ENCODE results near the gene GUCY2F.

The GUCY2F gene

GRCh38 chrX:109392895-109393294 lies 89.0 kb downstream of the GUCY2F start:
- no peak for DNase-seq

- DNase-seq, result no peak
Measured at GRCh38 chrX:109390556-109390955, 91.3 kb downstream of the GUCY2F start.

GRCh38 chrX:109389917-109390316 lies 92.0 kb downstream of the GUCY2F start:
- DNase-seq, result no peak

- no peak for DNase-seq
Measured at GRCh38 chrX:109384699-109385098, 97.2 kb downstream of the GUCY2F start.

GRCh38 chrX:109382332-109382731 lies 99.6 kb downstream of the GUCY2F start:
- no peak for DNase-seq

GRCh38 chrX:109378281-109378680 lies 103.6 kb downstream of the GUCY2F start:
- no peak for DNase-seq

- no peak for DNase-seq
Measured at GRCh38 chrX:109374262-109374960, 107.5 kb downstream of the GUCY2F start.

- DNase-seq, result no peak
Measured at GRCh38 chrX:109373468-109373867, 108.4 kb downstream of the GUCY2F start.

- no peak for DNase-seq
Measured at GRCh38 chrX:109372716-109373115, 109.2 kb downstream of the GUCY2F start.

- no peak for DNase-seq
Measured at GRCh38 chrX:109372291-109372690, 109.6 kb downstream of the GUCY2F start.

- DNase-seq, result no peak
Measured at GRCh38 chrX:109362101-109362500, 119.8 kb downstream of the GUCY2F start.

GRCh38 chrX:109360301-109360700 lies 121.6 kb downstream of the GUCY2F start:
- no peak for DNase-seq

- DNase-seq, result no peak
Measured at GRCh38 chrX:109357706-109358105, 124.2 kb downstream of the GUCY2F start.

GRCh38 chrX:109356684-109357083 lies 125.2 kb downstream of the GUCY2F start:
- no peak for DNase-seq

- no peak for DNase-seq
Measured at GRCh38 chrX:109352066-109352588, 129.8 kb downstream of the GUCY2F start.

GRCh38 chrX:109351557-109351956 lies 130.3 kb downstream of the GUCY2F start:
- DNase-seq, result no peak

GRCh38 chrX:109350551-109350950 lies 131.3 kb downstream of the GUCY2F start:
- no peak for DNase-seq

- DNase-seq, result no peak
Measured at GRCh38 chrX:109350051-109350450, 131.8 kb downstream of the GUCY2F start.

GRCh38 chrX:109347632-109348031 lies 134.3 kb downstream of the GUCY2F start:
- no peak for DNase-seq

- DNase-seq, result no peak
Measured at GRCh38 chrX:109346491-109346890, 135.4 kb downstream of the GUCY2F start.

- DNase-seq, result no peak
Measured at GRCh38 chrX:109345856-109346255, 136.0 kb downstream of the GUCY2F start.

- DNase-seq, result no peak
Measured at GRCh38 chrX:109344678-109345077, 137.2 kb downstream of the GUCY2F start.

- DNase-seq, result no peak
Measured at GRCh38 chrX:109344101-109344500, 137.8 kb downstream of the GUCY2F start.

- DNase-seq, result no peak
Measured at GRCh38 chrX:109343671-109344070, 138.2 kb downstream of the GUCY2F start.

- DNase-seq, result no peak
Measured at GRCh38 chrX:109336141-109336540, 145.7 kb downstream of the GUCY2F start.

Measured in NCI-H526 treated with DMSO at 0.1 percent for 48 hours (cell line).